Panc1 (cell line): Measurements from ENCODE around the gene ADAD1. TPM values are rescaled to one million over a fixed set of nuclear protein-coding genes. Genes with fewer than 3 reads are reported as not detected.

ENCODE experiments used
- ATAC-seq: fragments of 200-7000 bp; cut with Tn5 transposase; 2 replicates; pipeline ENCODE4 v1.9.1; 2020; ENCODE audit warnings: mild to moderate bottlenecking, moderate library complexity
- BruUV-seq: library from RNA; stranded (reverse); fragments of 400-500 nt; replicated peaks from 2 replicates; lab custom pipeline; 2021; lab: Mats Ljungman, UMichigan
- CTCF ChIA-PET: fragments of 300-600 bp; sonication (Branson Sonifier 250); formaldehyde crosslinking; loops from one replicate; lab custom pipeline; 2022; ENCODE audit warnings: antibody characterized with exemption; lab: Charles Lee
- POLR2A ChIA-PET: fragments of 300-600 bp; sonication (Branson Sonifier 250); formaldehyde crosslinking; loops from one replicate; lab custom pipeline; 2022; ENCODE audit warnings: antibody characterized with exemption; lab: Charles Lee
- DNase-seq: peaks from one replicate; pipeline ENCODE4 v3.0.0-alpha.2; 2010; ENCODE audit warnings: low read depth, low spot score
- H3K27ac ChIP-seq: 2 replicates; pipeline ENCODE4 v1.5.1; 2011; ENCODE audit warnings: mild to moderate bottlenecking, low read length, inconsistent platforms
- H3K27me3 ChIP-seq: fragments of 200-500 bp; sonication (Bioruptor generic); 2 replicates; pipeline ENCODE4 v1.6.0; 2014; ENCODE audit warnings: low read length, inconsistent platforms; ENCODE audit not compliant: control insufficient read depth, insufficient read depth
- H3K36me3 ChIP-seq: fragments of 200-500 bp; sonication (Bioruptor generic); 2 replicates; pipeline ENCODE4 v1.5.1; 2014; ENCODE audit warnings: inconsistent platforms, mild to moderate bottlenecking, low read length, moderate library complexity; ENCODE audit not compliant: control insufficient read depth, insufficient read depth
- H3K4me1 ChIP-seq: 2 replicates; pipeline ENCODE4 v1.5.1; 2011; ENCODE audit warnings: inconsistent platforms, mild to moderate bottlenecking, low read length, moderate library complexity; ENCODE audit not compliant: control insufficient read depth, insufficient read depth
- H3K4me3 ChIP-seq, 2 experiments: 2 replicates each; pipeline ENCODE4 v1.5.1; 2011 to 2012; ENCODE audit warnings: low read depth in 2 of 2, low read length in 2 of 2, mild to moderate bottlenecking in 2 of 2, inconsistent platforms in 1 of 2, moderate library complexity in 1 of 2
- H3K9me3 ChIP-seq: fragments of 200-500 bp; sonication (Bioruptor generic); 2 replicates; pipeline ENCODE4 v1.5.1; 2014; ENCODE audit warnings: low read depth, mild to moderate bottlenecking, inconsistent platforms, low read length, moderate library complexity; ENCODE audit not compliant: control insufficient read depth, insufficient read depth
- CTCF ChIP-seq: fragments of 450-650 bp; IDR thresholded peaks from 2 replicates; pipeline ENCODE4 v1.5.1; 2017; ENCODE audit warnings: mild to moderate bottlenecking
- POLR2AphosphoS5 ChIP-seq: IDR thresholded peaks from 2 replicates; pipeline ENCODE4 v1.6.1; 2012; ENCODE audit warnings: mild to moderate bottlenecking, low read depth, low read length, moderate library complexity
- REST ChIP-seq, 2 experiments: IDR thresholded peaks; 2 replicates each; pipeline ENCODE4 v1.6.1; 2011 to 2012; ENCODE audit warnings: low read depth in 2 of 2, control low read depth in 1 of 2, low read length in 1 of 2, mild to moderate bottlenecking in 1 of 2, moderate library complexity in 1 of 2; ENCODE audit not compliant: insufficient read depth in 1 of 2
- SIN3A ChIP-seq: IDR thresholded peaks from 2 replicates; pipeline ENCODE4 v1.6.1; 2012; ENCODE audit warnings: low read depth, mild to moderate bottlenecking, low read length, moderate library complexity, borderline replicate concordance; ENCODE audit not compliant: insufficient read depth
- TCF7L2 ChIP-seq: IDR thresholded peaks from 2 replicates; pipeline ENCODE4 v1.6.1; 2011; ENCODE audit warnings: mild to moderate bottlenecking, low read depth, low read length, inconsistent platforms
- in situ Hi-C: cut with HindIII; loops from 2 replicates; pipeline ENCODE4 v1.10.0; 2016; ENCODE audit warnings: low sequenced_read_pairs, low pct_unique_long_range_greater_than_20kb
- intact Hi-C: fragments of 100-400 bp; cut with micrococcal nuclease; formaldehyde crosslinking; loops from one replicate; pipeline ENCODE4 v1.10.0; 2022; ENCODE audit not compliant: unreplicated experiment
- total RNA-seq: library from RNA; stranded (reverse); gene quantifications from one replicate; pipeline ENCODE4 v1.2.1, GENCODE V29; 2021; ENCODE audit not compliant: unreplicated experiment

ADAD1 gene
- total RNA-seq, 1 experiment from 2014 or later = not detected

GRCh38 chr4:122331195-122331594, 47.6 kb upstream of the ADAD1 start:
- no peaks in the 10 kb centered on the region; the same call in 1 of the 2 replicates for H3K36me3 ChIP-seq
- BruUV-seq = no TSS peak
- no peaks in the 10 kb centered on the region for H3K9me3 ChIP-seq
- no peak for ATAC-seq
- POLR2A ChIA-PET = no interaction called here
- CTCF ChIA-PET = no interaction called here
- TF ChIP-seq POLR2AphosphoS5 (no peak), CTCF (no peak), REST (IDR thresholded peaks at IDR 0.05; ENCODE audit: insufficient read depth in 1 of 2, low read depth in 2 of 2, low read length in 1 of 2) (no peak), SIN3A (no peak), TCF7L2 (no peak)
- no peaks in the 10 kb centered on the region for H3K4me1 ChIP-seq
- no peak for DNase-seq
- no peak overlapping the region for H3K27ac ChIP-seq
- H3K4me3 ChIP-seq = no peak overlapping the region
- in situ Hi-C loops (no loop called here), intact Hi-C loops (no loop called here)
- H3K27me3 ChIP-seq = no peaks in the 10 kb centered on the region

- TF ChIP-seq SIN3A = no peak
- no peak for TF ChIP-seq REST (IDR thresholded peaks at IDR 0.05; ENCODE audit: insufficient read depth in 1 of 2, low read depth in 2 of 2, low read length in 1 of 2)
- no peak for TF ChIP-seq POLR2AphosphoS5
- no peak for TF ChIP-seq TCF7L2
- TF ChIP-seq CTCF = no peak
- intact Hi-C loops (no loop called here), in situ Hi-C loops (no loop called here)
- Histone ChIP-seq H3K36me3 (no peaks in the 10 kb centered on the region; the same call in 1 of the 2 replicates), H3K9me3 (no peaks in the 10 kb centered on the region), H3K27me3 (no peaks in the 10 kb centered on the region), H3K27ac (no peak overlapping the region), H3K4me1 (no peaks in the 10 kb centered on the region), H3K4me3 (no peak overlapping the region)
- ChIA-PET POLR2A (no interaction called here), CTCF (no interaction called here)
- no peak for DNase-seq
- no TSS peak for BruUV-seq
- no peak for ATAC-seq
Observed at GRCh38 chr4:122334828-122335227, 44.0 kb upstream of the ADAD1 start.
